Left cardiac atrium (tissue), 4 donors: Measurements from ENCODE around the gene BAZ1B. TPM values are rescaled to one million over a fixed set of nuclear protein-coding genes. Genes with fewer than 3 reads are reported as not detected.
"Not testable (repeated sequence)": the region's sequence is repeated elsewhere in the genome, so short reads cannot be mapped to it uniquely, and the experiment has no call there.

Source experiments
- ATAC-seq, 2 donors: fragments of 200-7000 bp; cut with Tn5 transposase; one replicate each; pipeline ENCODE4 v1.9.1; 2020; ENCODE audit warnings: mild to moderate bottlenecking in 2 of 2, moderate library complexity in 2 of 2
- DNase-seq: peaks from one replicate; pipeline ENCODE4 v3.0.0-alpha.2; 2020
- intact Hi-C, 2 donors: fragments of 100-400 bp; cut with DNase I; formaldehyde crosslinking; loops; one replicate each; pipeline versions ENCODE4 v1.14.1 to v1.15.1; 2022 to 2023
- total RNA-seq, 2 donors: library from RNA; stranded (reverse); fragmentation: NEBNext Ultra II Directional; extraction: Animal tissue kit (Norgen Biotek cat#: 25700); gene quantifications; one replicate each; pipeline ENCODE4 v1.2.1, GENCODE V29; 2021
- donor health status: DM: no; HTN: yes; CAD: no.
- donor health status: DM: no; HTN: yes; CAD: no; lungs with severe emphysema.
- donor health status: DM: yes; HTN: yes; CAD: no.
- donor health status: Dilated cardiomyopathy.

BAZ1B gene
- total RNA-seq, 2 donors from 2014 or later: 40.6 to 44.4 TPM

DNA sequence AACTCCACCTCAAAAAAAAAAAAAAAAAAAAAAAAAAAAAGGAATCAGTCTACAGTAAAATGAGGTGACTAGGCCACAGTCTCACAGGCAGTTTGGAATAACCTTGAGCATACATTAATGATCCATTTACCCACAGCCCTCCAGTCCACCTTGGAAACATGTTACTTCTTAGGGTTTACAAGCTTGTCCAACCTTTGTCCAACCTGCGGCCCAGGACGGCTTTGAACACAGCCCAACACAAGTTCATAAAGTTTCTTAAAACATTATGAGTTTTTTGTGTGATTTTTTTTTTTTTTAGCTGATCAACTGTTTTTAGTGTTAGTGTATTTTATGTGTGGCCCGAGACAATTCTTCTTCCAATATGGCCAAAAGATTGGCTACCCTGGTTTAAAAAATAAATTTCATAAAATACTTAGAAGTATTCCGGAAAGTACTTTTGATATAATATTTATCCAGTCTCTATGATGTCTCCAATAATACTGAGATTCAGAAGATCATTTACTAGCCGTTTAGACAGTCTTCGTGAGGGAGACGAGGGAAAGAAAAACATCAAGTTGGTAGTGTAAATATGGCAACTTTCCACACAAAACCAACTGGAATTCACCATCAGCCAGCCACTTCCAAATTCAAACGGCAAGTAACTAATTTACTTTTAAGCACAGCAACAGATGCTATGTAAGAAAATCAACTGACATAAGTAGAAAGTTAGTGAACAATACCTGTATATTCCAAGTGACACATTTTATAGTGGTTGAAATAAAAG, 9.9 kb downstream of the BAZ1B start:
- intact Hi-C loops: no loop called here
- no peak for DNase-seq
- ATAC-seq: no peak

DNA sequence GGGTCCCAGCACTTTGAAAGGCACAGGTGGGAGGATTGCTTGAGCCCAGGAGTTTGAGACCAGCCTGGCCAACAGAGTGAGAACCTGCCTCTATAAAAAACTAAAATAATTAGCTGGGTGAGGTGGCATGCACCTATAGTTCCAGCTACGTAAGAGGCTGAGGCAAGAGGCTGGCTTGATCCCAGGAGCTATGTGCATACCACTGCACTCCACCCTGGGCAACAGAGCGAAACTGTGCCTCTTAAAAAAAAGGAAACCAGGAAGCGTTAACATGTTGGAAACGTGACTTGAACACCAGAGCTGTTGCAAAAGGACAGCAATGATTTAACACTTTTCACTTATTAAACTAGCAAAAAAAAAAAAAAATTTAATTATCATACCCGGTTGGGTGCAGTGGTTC, 12.6 kb downstream of the BAZ1B start:
- intact Hi-C loops: no loop called here
- DNase-seq (no peak), ATAC-seq (no peak)

DNA sequence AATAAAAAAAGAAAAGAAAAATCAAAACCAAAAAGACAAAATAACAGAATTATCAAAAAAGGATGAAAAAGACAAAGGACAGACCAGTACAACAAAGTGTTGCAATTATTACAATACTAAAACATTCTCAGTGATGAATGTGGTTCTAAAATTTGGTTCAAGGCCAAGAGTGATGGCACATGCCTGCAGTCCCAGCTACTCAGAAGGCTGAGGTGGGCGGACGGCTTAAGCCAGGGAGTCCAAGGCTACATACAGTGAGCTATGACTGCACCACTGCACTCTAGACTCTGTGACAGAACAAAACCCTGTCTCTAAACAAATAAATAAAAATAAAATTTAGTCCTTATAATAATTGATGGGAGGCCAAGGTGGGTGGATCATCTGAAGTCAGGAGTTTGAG, 14.5 kb downstream of the BAZ1B start:
- no peak for ATAC-seq
- intact Hi-C loops: no loop called here
- DNase-seq: no peak

DNA sequence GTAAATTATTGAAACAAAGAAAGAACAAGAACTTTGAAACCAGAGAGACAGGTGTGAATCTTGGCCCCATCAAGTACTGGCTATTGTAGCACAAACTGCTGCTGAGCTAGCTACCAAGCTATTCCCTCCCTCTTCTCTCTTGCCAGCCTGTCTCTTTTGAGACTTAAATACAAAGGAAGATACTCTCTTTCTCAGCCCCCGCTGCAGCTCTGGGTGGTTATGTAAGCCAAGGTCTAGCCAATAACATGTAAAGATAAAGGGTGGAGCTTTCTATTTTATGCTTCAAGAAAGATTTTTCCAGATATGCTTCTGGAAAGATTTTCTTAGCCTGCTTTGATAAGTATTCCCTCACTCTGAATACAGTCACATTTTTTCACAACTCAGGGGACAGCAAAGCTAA, 17.2 kb downstream of the BAZ1B start:
- DNase-seq (no peak), ATAC-seq (no peak)
- intact Hi-C loops: no loop called here

DNA sequence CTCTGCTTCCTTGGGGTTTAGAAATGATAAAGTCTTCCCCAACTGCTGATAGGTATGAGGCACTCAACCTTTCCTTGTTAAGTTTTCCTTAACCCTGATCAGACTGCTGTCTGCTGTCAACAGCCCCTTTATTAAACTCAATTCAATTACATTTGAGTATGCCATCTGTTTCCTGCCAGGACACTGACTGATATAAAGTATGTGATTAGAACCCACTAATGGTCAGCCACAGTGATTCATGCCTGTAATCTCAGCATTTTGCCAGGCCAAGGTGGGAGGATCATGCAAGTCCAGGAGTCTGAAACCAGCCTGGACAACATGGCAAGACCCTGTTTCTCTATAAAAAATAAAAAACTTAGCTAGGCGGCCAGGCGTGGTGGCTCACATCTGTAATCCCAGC, 18.1 kb downstream of the BAZ1B start:
- no peak for ATAC-seq
- DNase-seq: no peak
- intact Hi-C loops: no loop called here

DNA sequence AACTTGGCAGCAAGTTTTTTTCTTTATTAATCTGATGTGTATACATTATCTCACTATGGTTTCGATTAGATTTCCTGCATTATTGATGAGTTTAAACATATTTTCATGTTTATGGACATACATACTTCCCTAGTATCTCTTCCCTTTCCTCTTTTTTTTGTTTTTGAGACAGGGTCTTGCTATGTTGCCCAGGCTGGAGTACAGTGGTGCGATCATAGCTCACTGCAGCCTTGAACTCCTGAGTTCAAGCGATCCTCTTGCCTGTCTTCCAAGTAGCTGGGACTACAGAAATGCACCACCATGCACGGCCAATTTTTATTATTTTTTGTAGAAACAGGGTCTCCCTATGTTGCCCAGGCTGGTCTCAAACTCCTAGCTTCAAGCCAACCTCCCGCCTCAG, 18.9 kb downstream of the BAZ1B start:
- intact Hi-C loops: no loop called here
- ATAC-seq (no peak), DNase-seq (no peak)

DNA sequence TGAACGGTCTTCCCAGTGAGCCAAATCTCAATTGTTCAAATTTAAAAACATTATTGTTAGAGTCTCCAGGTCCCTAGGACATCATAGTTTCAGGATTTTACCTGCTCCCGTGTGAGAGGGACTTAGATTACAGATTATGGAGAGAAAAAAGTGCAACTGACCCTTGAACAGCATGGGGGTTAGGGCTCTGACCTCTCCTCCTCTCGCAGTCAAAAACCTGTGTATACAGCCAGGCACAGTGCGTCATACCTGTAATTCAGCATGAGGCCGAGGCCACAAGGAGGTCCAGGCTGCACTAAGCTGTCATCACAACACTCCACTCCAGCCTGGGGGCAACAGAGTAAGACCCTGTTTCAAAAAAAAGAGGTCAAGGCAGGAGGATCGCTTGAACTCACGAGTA, 25.5 kb downstream of the BAZ1B start:
- intact Hi-C loops: loop anchor here in 1 of 2 donors (5.0 kb wide), 1 partner anchor 49 kb away; no protein-coding TSS in a partner anchor
- ATAC-seq: no peak
- no peak for DNase-seq

DNA sequence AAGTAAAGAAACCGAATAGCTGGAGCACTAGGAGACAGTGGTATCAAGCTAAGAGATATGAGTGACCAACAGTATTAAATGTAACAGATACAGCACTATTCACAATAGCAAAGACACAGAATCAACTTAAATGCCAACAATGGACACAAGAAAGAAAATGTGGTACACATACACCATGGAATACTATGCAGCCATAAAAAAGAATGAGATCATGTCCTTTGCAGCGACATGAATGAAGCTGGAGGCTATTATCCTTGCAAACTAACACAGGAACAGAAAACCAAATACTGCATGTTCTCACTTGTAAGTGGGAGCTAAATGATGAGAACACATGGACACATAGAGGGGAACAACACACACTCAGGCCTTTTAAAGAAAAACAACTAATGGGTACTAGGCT, 26.6 kb downstream of the BAZ1B start:
- not testable (repeated sequence) for ATAC-seq, DNase-seq
- intact Hi-C loops: loop anchor here in 1 of 2 donors (5.0 kb wide), 1 partner anchor 48 kb away; no protein-coding TSS in a partner anchor

DNA sequence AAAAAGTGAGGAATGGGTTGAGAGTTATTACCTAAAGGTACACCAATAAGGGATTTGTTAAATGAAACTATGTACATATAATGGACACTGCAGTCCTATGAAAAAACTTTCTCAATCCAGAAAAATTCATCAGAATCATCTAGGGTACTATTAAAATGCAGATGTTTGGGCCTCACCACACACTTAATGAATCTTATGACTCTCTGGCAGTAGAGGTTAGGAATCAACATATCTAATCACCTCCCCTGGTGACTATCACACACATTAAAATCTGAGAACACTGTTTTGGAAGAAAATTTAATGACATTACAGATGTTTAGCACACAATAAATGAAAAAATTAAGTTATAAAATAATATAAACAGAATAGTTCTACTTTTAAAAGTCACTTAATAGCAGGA, 32.1 kb downstream of the BAZ1B start:
- ATAC-seq (no peak), DNase-seq (no peak)
- intact Hi-C loops: no loop called here

DNA sequence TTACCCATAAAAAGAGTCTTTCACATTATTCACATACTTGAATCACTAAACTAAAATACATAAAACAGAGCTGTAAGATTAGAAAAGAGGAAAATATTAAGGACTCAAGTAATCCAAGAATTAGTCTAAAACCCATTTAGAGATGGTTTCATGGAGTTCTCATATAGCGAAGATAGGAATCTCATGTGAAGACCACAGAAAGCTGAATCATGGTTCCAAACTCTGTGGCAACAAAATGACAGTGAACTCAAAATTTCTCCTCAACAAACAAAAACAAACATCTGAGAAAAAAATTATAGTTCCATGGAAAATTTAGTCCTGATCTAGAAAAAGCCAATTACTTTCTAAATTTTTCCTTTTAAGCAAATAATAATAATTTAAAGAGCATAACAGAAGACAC, 34.6 kb downstream of the BAZ1B start:
- intact Hi-C loops: no loop called here

DNA sequence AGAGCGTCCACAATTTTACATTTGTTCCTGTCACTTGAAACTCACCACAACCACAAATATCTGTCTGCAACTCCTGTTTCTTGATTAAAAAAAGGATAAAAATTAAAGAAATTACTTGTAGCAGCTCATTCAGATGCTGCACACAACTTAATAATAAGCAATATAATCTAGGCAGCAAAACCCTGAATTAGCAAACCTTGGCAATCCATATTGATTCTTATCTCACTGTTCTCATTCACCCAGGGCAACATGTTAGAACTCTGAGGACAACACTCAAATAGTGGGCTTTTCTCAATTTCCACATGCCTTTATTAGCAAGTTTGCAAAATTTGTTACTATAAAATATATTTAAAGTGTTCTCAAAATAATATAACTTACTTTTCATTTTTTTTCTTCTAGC, 38.9 kb downstream of the BAZ1B start:
- intact Hi-C loops: no loop called here
- DNase-seq: no peak
- ATAC-seq: no peak

More for the DNA sequence above, 34.6 kb downstream of the BAZ1B start:
- no peak for DNase-seq
- ATAC-seq: no peak

DNA sequence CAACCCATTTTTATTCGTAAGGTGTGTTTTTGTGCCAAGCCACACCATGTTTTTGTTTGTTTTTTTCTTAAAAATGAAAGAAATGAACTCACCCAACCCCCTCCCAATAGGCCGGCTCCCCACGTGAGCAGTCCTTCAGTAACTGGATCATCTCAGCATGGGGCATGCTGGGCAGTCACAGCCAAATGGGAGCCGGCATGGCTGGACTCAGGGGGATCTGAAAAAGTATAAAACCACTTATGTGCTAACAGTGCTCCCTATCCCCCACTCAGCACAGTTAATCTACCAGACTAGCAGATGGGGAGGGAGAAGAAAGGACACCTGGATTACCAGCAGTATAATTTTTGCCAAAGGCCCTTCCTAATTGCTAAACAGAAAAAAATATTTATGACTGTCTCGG, 39.3 kb downstream of the BAZ1B start:
- intact Hi-C loops: no loop called here
- no peak for ATAC-seq
- DNase-seq: no peak

DNA sequence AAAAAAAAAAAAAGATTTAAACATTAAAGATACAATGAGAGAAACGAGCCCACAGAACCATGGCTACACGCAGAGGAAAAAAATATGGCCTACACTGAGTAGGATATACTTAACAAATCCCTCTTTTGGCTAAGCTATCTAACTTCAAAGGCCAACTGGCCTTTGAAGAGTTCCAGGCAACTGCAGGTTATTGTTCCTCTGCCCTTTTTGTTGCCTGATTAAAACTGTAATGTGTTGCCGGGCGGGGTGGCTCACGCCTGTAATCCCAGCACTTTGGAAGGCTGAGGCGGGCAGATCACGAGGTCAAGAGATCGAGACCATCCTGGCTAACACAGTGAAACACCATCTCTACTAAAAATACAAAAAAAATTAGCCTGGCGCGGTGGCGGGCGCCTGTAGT, 40.6 kb downstream of the BAZ1B start:
- DNase-seq, ATAC-seq, intact Hi-C loops: not testable (repeated sequence)

DNA sequence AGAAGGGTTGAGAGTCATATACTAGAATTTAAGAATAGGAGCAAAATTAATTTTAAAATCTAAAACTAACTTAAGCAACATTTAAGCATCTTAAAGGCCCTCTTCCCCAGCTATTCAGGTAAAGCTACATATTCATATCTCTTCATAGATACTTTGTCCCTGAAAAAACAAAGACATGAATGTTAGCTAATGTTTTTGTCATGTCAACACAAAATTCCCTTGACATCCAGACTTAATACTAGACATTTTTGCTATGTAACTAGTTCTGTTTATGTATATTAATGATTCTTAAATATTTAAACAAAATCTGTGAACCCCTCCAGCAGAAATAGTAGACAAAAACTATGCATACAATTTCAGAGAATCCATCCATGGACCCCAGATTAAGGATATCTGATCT, 43.5 kb downstream of the BAZ1B start:
- ATAC-seq (no peak), DNase-seq (no peak)
- intact Hi-C loops: loop anchor here in 1 of 2 donors (10.0 kb wide), 1 partner anchor 56 kb away; no protein-coding TSS in a partner anchor

DNA sequence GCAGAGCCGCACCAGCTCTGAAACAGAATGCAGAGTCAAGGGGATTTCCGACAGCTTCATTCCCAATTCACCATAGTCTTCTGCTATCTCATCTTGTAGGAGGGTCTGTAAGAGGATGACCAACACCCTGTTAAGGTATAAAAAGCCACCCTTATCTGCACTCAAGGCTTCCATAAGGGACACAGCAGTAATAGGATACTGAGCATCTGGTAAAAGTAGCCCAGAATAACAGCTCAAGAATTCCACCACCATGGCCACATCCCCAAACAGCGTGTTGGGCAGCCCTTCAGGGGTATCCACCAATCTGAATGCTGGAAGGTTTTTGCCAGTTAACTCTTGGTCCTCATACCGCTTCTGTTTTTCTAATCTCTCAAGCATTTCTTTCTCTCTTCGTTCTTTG, 44.7 kb downstream of the BAZ1B start:
- no peak for ATAC-seq
- intact Hi-C loops: loop anchor here in 1 of 2 donors (10.0 kb wide), 1 partner anchor 57 kb away; no protein-coding TSS in a partner anchor
- no peak for DNase-seq

DNA sequence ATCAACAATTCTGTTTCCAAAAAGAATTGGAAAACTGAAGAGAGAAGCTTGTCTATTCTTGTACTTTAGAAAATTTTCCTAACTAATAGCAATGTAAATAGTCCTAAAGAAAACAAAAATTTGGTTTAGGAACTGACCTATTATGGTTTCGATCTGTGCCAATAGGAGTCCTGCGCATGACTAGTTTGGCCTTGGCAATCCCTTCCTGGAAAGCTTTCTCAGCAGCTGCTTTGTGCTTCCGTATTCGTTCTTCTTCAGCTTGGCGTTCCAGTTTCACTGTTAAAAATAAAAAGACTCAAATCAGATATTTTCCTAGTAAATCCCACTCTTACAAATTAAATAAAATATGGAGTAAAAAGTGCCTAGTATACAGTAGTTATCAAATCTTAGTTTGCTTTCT, 51.9 kb downstream of the BAZ1B start:
- ATAC-seq (no peak), DNase-seq (no peak)
- intact Hi-C loops: loop anchor here in 1 of 2 donors (10.0 kb wide), 1 partner anchor 65 kb away; no protein-coding TSS in a partner anchor

DNA sequence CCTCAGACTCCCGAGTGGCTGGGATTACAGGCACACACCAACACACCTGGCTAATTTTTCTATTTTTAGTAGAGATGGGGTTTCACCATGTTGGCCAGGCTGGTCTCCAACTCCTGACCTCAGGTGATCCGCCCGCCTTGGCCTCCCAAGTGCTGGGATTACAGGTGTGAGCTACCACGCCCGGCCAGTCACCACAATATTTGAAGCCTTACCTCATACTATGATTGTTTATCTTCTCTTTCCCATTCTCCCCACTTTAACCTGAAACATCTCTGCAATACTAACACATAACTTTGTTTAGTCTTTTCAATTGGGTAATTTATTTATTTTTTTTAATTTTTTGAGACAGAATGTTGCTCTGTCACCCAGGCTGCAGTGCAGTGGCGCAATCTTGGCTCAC, 55.0 kb downstream of the BAZ1B start:
- DNase-seq, intact Hi-C loops, ATAC-seq: not testable (repeated sequence)

DNA sequence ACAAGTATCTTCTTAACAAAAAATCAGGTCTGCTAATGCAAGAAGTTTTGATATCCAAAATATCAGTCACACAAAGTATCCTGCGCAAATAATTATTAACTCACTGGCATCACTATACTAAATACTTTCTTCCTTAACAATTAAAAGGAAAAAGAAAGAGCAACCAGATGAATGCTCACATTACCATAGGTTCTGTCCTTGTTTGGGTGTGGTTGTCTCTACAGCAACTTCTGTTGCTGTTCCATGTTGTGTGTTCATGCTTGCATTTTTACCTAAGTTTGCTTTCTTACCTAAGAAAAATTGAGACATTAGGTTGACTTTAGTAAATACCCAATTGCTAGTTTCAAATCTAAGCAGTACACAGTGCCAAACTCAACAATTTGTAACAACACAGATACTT, 56.0 kb downstream of the BAZ1B start:
- no peak for ATAC-seq
- no peak for DNase-seq
- intact Hi-C loops: no loop called here

DNA sequence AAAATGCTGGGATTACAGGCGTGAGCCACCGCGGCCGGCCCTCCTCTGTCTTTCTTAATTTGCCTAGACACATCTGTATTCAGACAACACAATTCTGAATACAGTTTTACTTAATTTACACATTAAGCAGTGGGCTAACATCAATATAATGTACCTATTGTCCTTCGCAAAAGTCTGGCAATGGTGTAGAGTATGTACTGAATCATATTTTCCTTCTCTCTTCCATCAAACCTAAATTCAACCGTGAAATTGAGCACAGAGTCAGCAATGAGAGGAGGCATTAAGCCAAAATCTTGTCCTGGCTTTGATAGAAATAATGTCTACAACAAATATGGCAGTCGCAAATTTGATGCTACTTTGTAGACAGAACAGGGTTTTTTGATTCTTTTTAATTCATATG, 58.1 kb downstream of the BAZ1B start:
- intact Hi-C loops: no loop called here
- DNase-seq: no peak
- no peak for ATAC-seq

DNA sequence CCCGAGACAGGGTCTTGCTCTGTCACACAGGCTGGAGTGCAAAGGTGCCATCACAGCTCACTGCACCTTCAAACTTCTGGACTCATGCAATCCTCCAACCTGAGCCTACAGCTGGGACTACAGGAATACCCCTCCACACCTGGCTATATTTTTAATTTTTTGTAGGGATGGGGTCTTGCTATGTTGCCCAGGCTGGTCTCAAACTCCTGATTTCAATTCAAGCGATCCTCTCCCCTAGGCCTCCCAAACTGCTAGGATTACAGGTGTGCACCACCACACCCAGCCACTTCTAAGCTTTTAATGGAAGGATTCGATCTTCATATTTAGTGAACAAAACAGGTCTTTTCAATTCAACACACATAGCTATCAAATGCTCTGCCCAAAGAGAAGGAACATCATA, 58.8 kb downstream of the BAZ1B start:
- no peak for ATAC-seq
- no peak for DNase-seq
- intact Hi-C loops: no loop called here

DNA sequence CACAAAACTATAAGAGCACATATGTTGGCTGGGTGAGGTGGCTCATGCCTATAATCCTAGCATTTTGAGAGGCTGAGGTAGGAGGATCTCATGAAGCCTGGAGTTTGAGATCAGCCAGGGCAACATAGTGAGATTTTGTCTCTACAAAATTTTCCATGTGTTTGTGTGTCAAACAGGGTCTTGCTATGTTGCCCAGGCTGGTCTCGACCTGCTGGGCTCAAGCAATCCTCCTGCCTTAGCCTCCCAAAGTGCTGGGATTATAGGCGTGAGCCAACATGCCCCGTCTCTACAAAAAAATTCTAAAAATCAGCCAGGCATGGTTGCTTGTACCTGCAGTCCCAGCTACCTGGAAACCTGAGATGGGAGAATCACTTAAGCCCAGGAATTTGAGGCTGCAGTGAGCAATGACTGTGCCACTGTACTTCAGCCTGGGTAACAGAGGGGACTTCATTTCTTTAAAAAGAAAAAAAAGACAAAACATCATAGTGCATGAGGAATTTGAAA, 60.3 kb downstream of the BAZ1B start:
- ATAC-seq (no peak), DNase-seq (no peak)
- intact Hi-C loops: no loop called here
